Nephron progenitor cell (in vitro differentiated cells): ENCODE measurements around the gene TMEM243.
"Not testable (repeated sequence)": the region's sequence is repeated elsewhere in the genome, so short reads cannot be mapped to it uniquely, and the experiment has no call there.

Source experiments
- DNase-seq: peaks from one replicate; pipeline ENCODE4 v3.0.0; 2021
- H3K27ac Mint-ChIP-seq: 2 replicates; pipeline ENCODE4 v1.8.0; 2021; ENCODE audit warnings: mild to moderate bottlenecking, moderate library complexity, mixed read lengths
- H3K27me3 Mint-ChIP-seq: 2 replicates; pipeline ENCODE4 v1.8.0; 2021; ENCODE audit warnings: mild to moderate bottlenecking, low read depth, mixed read lengths; ENCODE audit not compliant: poor library complexity
- H3K36me3 Mint-ChIP-seq: 2 replicates; pipeline ENCODE4 v1.8.0; 2021; ENCODE audit warnings: low read depth, mixed read lengths
- H3K4me1 Mint-ChIP-seq: 2 replicates; pipeline ENCODE4 v1.8.0; 2021; ENCODE audit warnings: mixed read lengths
- H3K4me3 Mint-ChIP-seq: 2 replicates; pipeline ENCODE4 v1.8.0; 2021; ENCODE audit warnings: mild to moderate bottlenecking, moderate library complexity, mixed read lengths
- H3K9me3 Mint-ChIP-seq: 2 replicates; pipeline ENCODE4 v1.8.0; 2021; ENCODE audit warnings: mild to moderate bottlenecking, moderate library complexity, mixed read lengths
- CTCF ChIP-seq: fragments of 200-600 bp; sonication (generic); IDR thresholded peaks from 2 replicates; pipeline ENCODE4 v1.5.0; 2021; ENCODE audit warnings: antibody characterized with exemption

The TMEM243 gene

GRCh38 chr7:87204933-87205332 is 14.6 kb downstream of the TMEM243 start:
- peaks cover 96% of the 10 kb centered on the region for H3K36me3 Mint-ChIP-seq

GRCh38 chr7:87203929-87204328 is 15.6 kb downstream of the TMEM243 start:
- DNase-seq, H3K4me3 Mint-ChIP-seq, H3K4me1 Mint-ChIP-seq, H3K27ac Mint-ChIP-seq, H3K27me3 Mint-ChIP-seq: not testable (repeated sequence)
- peaks cover 62% of the 10 kb centered on the region for H3K9me3 Mint-ChIP-seq
- peaks cover 96% of the 10 kb centered on the region for H3K36me3 Mint-ChIP-seq

More at GRCh38 chr7:87204933-87205332, 14.6 kb downstream of the TMEM243 start:
- Mint-ChIP-seq H3K4me3 (no peak overlapping the region), H3K4me1 (no peaks in the 10 kb centered on the region), H3K9me3 (peaks cover 70% of the 10 kb centered on the region), H3K27ac (no peak overlapping the region), H3K27me3 (no peaks in the 10 kb centered on the region)
- DNase-seq: no peak
- TF ChIP-seq CTCF: no peak

GRCh38 chr7:87202705-87203104 is 16.8 kb downstream of the TMEM243 start:
- Mint-ChIP-seq H3K4me1 (no peaks in the 10 kb centered on the region), H3K27ac (no peak overlapping the region), H3K36me3 (peaks cover 96% of the 10 kb centered on the region), H3K9me3 (peaks cover 51% of the 10 kb centered on the region), H3K27me3 (no peaks in the 10 kb centered on the region), H3K4me3 (no peak overlapping the region)
- no peak for TF ChIP-seq CTCF
- no peak for DNase-seq

GRCh38 chr7:87202208-87202607 is 17.3 kb downstream of the TMEM243 start:
- peaks cover 48% of the 10 kb centered on the region for H3K9me3 Mint-ChIP-seq
- H3K27ac Mint-ChIP-seq: no peak overlapping the region
- H3K36me3 Mint-ChIP-seq: peaks cover 98% of the 10 kb centered on the region
- H3K27me3 Mint-ChIP-seq: no peaks in the 10 kb centered on the region
- H3K4me3 Mint-ChIP-seq: no peak overlapping the region
- no peak for TF ChIP-seq CTCF
- DNase-seq: no peak
- H3K4me1 Mint-ChIP-seq: no peaks in the 10 kb centered on the region

- H3K36me3 Mint-ChIP-seq: peaks cover 95% of the 10 kb centered on the region
- peak overlapping the region; percentile 73 for H3K27ac Mint-ChIP-seq
- no peak overlapping the region for H3K4me3 Mint-ChIP-seq
These were observed 19.7 kb downstream of the TMEM243 start for GRCh38 chr7:87199700-87200450.

GRCh38 chr7:87199241-87199640 is 20.3 kb downstream of the TMEM243 start:
- Mint-ChIP-seq H3K36me3 (peaks cover 95% of the 10 kb centered on the region), H3K27me3 (no peaks in the 10 kb centered on the region), H3K4me3 (no peak overlapping the region), H3K4me1 (no peaks in the 10 kb centered on the region), H3K27ac (peak overlapping the region; percentile 90), H3K9me3 (peaks cover 21% of the 10 kb centered on the region)
- no peak for DNase-seq
- no peak for TF ChIP-seq CTCF

More at GRCh38 chr7:87199700-87200450, 19.7 kb downstream of the TMEM243 start:
- DNase-seq: no peak
- peaks cover 27% of the 10 kb centered on the region for H3K9me3 Mint-ChIP-seq
- no peaks in the 10 kb centered on the region for H3K27me3 Mint-ChIP-seq
- no peak for TF ChIP-seq CTCF
- no peaks in the 10 kb centered on the region for H3K4me1 Mint-ChIP-seq
